ENCODE data around the gene PLA2G3. TPM values are rescaled to one million over a fixed set of nuclear protein-coding genes. Genes with fewer than 3 reads are reported as not detected.

PLA2G3 gene, protein sequence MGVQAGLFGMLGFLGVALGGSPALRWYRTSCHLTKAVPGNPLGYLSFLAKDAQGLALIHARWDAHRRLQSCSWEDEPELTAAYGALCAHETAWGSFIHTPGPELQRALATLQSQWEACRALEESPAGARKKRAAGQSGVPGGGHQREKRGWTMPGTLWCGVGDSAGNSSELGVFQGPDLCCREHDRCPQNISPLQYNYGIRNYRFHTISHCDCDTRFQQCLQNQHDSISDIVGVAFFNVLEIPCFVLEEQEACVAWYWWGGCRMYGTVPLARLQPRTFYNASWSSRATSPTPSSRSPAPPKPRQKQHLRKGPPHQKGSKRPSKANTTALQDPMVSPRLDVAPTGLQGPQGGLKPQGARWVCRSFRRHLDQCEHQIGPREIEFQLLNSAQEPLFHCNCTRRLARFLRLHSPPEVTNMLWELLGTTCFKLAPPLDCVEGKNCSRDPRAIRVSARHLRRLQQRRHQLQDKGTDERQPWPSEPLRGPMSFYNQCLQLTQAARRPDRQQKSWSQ
- not detected in 2 replicates for total RNA-seq (2022)
- not detected for Bru-seq, nascent RNA
- not detected for BruChase-seq, experiment 1, labeled RNA remaining after a 2-hour chase
- BruChase-seq, experiment 2, labeled RNA remaining after a 6-hour chase = not detected
- long read RNA-seq = 0 reads

DNA sequence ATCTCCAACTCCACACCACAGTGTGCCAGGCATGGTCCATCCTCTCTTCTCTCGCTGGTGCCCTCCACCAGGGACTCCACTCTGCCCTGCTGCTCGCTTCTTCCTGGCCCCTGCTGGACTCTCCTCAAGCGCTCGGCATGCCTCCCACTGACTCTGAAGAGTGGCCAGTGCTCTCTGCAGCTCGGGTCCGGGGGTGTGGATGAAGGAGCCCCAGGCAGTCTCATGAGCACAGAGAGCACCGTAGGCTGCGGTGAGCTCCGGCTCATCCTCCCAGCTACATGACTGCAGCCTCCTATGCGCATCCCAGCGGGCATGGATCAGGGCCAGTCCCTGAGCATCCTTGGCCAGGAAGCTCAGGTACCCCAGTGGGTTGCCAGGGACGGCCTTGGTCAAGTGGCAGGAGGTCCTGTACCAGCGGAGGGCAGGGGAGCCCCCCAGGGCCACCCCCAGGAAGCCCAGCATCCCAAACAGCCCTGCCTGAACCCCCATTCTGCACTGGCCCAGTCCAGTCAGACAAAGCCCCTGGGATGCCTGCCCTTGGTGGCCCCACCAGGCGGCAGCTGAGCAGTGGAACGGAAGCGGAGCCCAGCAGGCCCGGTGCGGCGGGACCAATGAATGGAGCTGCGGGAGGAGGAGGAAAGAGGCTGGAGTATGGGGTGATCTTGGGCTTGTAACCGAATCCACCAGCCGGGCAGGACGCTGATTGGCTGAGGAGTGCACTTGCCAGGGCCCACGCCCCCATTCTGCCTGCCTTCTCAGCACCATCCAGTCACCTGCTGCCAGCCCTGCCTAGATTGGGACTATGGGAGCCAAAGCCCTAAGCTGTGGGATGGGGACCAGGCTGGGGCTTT lies at the start of gene PLA2G3:
PLA2G3 (minus strand) TSS at position 643 of the 851 bp plus-strand sequence; CDS start at position 489, 154 bp downstream.
- no TSS peak for BruUV-seq (replicated peaks)
- Histone ChIP-seq H3K36me3 (ENCODE audit: control insufficient read depth, insufficient read depth, low read length) (no peaks in the 10 kb centered on the region), H3K9me3 (no peaks in the 10 kb centered on the region), H3K27me3 (replicated peaks; ENCODE audit: control insufficient read depth, insufficient read depth, low read length) (no peaks in the 10 kb centered on the region), H3K4me3 (ENCODE audit: low read depth, low read length) (no peak within 1 kb of the TSS), H3K4me1 (no peaks in the 10 kb centered on the region)
- DNase-seq = no peak
- Mint-ChIP-seq H3K27me3 (ENCODE audit: insufficient read depth, unreplicated experiment) (peaks cover 3% of the 10 kb centered on the region), H3K27ac (ENCODE audit: unreplicated experiment) (no peak within 1 kb of the TSS), H3K9me3 (ENCODE audit: unreplicated experiment) (no peaks in the 10 kb centered on the region), H3K4me3 (ENCODE audit: unreplicated experiment) (no peak within 1 kb of the TSS), H3K4me1 (ENCODE audit: low read depth, unreplicated experiment) (no peaks in the 10 kb centered on the region), H3K36me3 (ENCODE audit: insufficient read depth, unreplicated experiment) (no peaks in the 10 kb centered on the region)
- intact Hi-C loops (cut with micrococcal nuclease; ENCODE audit: unreplicated experiment) = loop anchor here (10.0 kb wide), 1 partner anchor 375 kb away; no protein-coding TSS in a partner anchor
- ChIA-PET POLR2A (no interaction called here), CTCF (interaction anchor here (1.4 kb wide), 1 partner anchor 11 kb away, joined by 3 read pairs; no protein-coding TSS in a partner anchor)
- no peak for TF ChIP-seq CTCF (IDR thresholded peaks at IDR 0.05; ENCODE audit: insufficient read depth in 1 of 2, low read depth in 1 of 2, low read length in 1 of 2, severe bottlenecking in 1 of 2, unreplicated experiment in 1 of 2)

- Mint-ChIP-seq H3K36me3 (ENCODE audit: insufficient read depth, unreplicated experiment) (peaks cover 25% of the 10 kb centered on the region), H3K27ac (ENCODE audit: unreplicated experiment) (no peak overlapping the region), H3K27me3 (ENCODE audit: insufficient read depth, unreplicated experiment) (no peaks in the 10 kb centered on the region), H3K9me3 (ENCODE audit: unreplicated experiment) (no peaks in the 10 kb centered on the region), H3K4me3 (ENCODE audit: unreplicated experiment) (no peak overlapping the region), H3K4me1 (ENCODE audit: low read depth, unreplicated experiment) (no peaks in the 10 kb centered on the region)
- intact Hi-C loops (cut with micrococcal nuclease; ENCODE audit: unreplicated experiment) = no loop called here
- Histone ChIP-seq H3K4me1 (no peaks in the 10 kb centered on the region), H3K27me3 (replicated peaks; ENCODE audit: control insufficient read depth, insufficient read depth, low read length) (no peaks in the 10 kb centered on the region), H3K9me3 (no peaks in the 10 kb centered on the region), H3K4me3 (ENCODE audit: low read depth, low read length) (no peak overlapping the region), H3K36me3 (ENCODE audit: control insufficient read depth, insufficient read depth, low read length) (no peaks in the 10 kb centered on the region; the same call in 1 of the 2 replicates)
- DNase-seq = no peak
- TF ChIP-seq CTCF (IDR thresholded peaks at IDR 0.05; ENCODE audit: insufficient read depth in 1 of 2, low read depth in 1 of 2, low read length in 1 of 2, severe bottlenecking in 1 of 2, unreplicated experiment in 1 of 2) = no peak
- ChIA-PET CTCF (no interaction called here), POLR2A (no interaction called here)
- no TSS peak for BruUV-seq (replicated peaks)
Observed at GRCh38 chr22:31187627-31188026, 47.3 kb upstream of the PLA2G3 start.

- H3K27me3 Mint-ChIP-seq (ENCODE audit: insufficient read depth, unreplicated experiment) = no peaks in the 10 kb centered on the region
- intact Hi-C loops (cut with micrococcal nuclease; ENCODE audit: unreplicated experiment) = no loop called here
- Histone ChIP-seq H3K27me3 (replicated peaks; ENCODE audit: control insufficient read depth, insufficient read depth, low read length) (no peaks in the 10 kb centered on the region), H3K9me3 (peaks cover 3% of the 10 kb centered on the region; the same call in 1 of the 2 replicates), H3K4me1 (no peaks in the 10 kb centered on the region), H3K36me3 (ENCODE audit: control insufficient read depth, insufficient read depth, low read length) (no peaks in the 10 kb centered on the region; the same call in 1 of the 2 replicates), H3K4me3 (ENCODE audit: low read depth, low read length) (no peak overlapping the region)
- H3K36me3 Mint-ChIP-seq (ENCODE audit: insufficient read depth, unreplicated experiment) = peaks cover 27% of the 10 kb centered on the region
- CTCF ChIA-PET = no interaction called here
- TF ChIP-seq CTCF (IDR thresholded peaks at IDR 0.05; ENCODE audit: insufficient read depth in 1 of 2, low read depth in 1 of 2, low read length in 1 of 2, severe bottlenecking in 1 of 2, unreplicated experiment in 1 of 2) = no peak
- no peak for DNase-seq
- BruUV-seq (replicated peaks) = no TSS peak
- POLR2A ChIA-PET = no interaction called here
- no peaks in the 10 kb centered on the region for H3K4me1 Mint-ChIP-seq (ENCODE audit: low read depth, unreplicated experiment)
- H3K4me3 Mint-ChIP-seq (ENCODE audit: unreplicated experiment) = no peak overlapping the region
- no peaks in the 10 kb centered on the region for H3K9me3 Mint-ChIP-seq (ENCODE audit: unreplicated experiment)
- peak overlapping the region; percentile 56 for H3K27ac Mint-ChIP-seq (ENCODE audit: unreplicated experiment)
Observed at GRCh38 chr22:31185056-31185455, 44.7 kb upstream of the PLA2G3 start.

Data from Caco-2 (cell line).